ENCODE data around the gene OR52B2.

- TF ChIP-seq EZH2 (IDR thresholded peaks at IDR 0.05; ENCODE audit: low read length, unreplicated experiment) (no peak), EZH2phosphoT487 (IDR thresholded peaks at IDR 0.05; ENCODE audit: borderline replicate concordance, low read length) (no peak)
- TF ChIP-seq, protein P1, sequence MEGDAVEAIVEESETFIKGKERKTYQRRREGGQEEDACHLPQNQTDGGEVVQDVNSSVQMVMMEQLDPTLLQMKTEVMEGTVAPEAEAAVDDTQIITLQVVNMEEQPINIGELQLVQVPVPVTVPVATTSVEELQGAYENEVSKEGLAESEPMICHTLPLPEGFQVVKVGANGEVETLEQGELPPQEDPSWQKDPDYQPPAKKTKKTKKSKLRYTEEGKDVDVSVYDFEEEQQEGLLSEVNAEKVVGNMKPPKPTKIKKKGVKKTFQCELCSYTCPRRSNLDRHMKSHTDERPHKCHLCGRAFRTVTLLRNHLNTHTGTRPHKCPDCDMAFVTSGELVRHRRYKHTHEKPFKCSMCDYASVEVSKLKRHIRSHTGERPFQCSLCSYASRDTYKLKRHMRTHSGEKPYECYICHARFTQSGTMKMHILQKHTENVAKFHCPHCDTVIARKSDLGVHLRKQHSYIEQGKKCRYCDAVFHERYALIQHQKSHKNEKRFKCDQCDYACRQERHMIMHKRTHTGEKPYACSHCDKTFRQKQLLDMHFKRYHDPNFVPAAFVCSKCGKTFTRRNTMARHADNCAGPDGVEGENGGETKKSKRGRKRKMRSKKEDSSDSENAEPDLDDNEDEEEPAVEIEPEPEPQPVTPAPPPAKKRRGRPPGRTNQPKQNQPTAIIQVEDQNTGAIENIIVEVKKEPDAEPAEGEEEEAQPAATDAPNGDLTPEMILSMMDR (conservative IDR thresholded peaks at IDR 0.05; ENCODE audit: low read depth, low read length) = no peak
Observed at GRCh38 chr11:6191742-6192141, 21.6 kb upstream of the OR52B2 start.

All from PC-3 (cell line).